Hematopoietic multipotent progenitor cell treated with erythropoietin and hydrocortisone succinate and interleukin-3 and kit ligand, for 15 days (in vitro differentiated cells): ENCODE measurements around the gene AGBL1.

Source experiments
- DNase-seq: peaks from one replicate; pipeline ENCODE4 v3.0.0-alpha.2; 2015; ENCODE audit warnings: low spot score

AGBL1 gene

DNA sequence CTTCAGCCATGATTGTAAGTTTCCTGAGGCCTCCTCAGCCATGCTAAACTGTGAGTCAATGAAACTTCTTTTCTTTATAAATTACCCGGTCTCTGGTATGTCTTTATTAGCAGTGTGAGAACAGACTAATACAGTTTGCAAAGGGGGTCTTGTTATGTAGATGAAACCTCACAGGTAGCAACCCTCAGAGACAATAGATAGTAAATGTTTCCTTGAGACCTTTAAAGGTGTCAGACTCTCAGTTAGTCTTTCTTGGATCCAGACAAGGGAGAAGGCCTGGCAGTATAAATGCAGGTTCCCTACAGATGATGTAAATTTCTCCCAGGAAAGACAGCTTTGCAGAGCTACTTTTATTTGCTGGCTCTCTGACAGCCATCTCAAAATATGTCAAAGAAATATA, 510.8 kb downstream of the AGBL1 start:
- no peak for DNase-seq

DNA sequence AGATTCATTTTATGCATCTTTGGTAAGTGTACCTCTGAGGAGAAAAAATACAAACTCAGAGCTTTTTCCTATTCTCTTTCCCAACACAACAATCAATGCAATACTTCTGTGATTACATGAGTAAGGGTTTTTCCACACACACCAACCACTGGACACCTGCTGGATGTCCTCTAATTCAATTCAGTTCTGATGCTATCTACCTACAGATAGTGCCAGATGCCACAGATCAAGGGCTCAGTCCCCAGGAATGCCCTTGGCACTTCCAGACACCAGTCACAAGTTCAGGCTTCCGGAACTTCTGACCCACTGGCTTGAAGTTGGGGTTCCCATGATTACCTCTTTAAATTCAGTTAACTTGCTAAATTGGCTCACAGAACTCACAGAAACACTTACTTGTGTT, 511.5 kb downstream of the AGBL1 start:
- no peak for DNase-seq

DNA sequence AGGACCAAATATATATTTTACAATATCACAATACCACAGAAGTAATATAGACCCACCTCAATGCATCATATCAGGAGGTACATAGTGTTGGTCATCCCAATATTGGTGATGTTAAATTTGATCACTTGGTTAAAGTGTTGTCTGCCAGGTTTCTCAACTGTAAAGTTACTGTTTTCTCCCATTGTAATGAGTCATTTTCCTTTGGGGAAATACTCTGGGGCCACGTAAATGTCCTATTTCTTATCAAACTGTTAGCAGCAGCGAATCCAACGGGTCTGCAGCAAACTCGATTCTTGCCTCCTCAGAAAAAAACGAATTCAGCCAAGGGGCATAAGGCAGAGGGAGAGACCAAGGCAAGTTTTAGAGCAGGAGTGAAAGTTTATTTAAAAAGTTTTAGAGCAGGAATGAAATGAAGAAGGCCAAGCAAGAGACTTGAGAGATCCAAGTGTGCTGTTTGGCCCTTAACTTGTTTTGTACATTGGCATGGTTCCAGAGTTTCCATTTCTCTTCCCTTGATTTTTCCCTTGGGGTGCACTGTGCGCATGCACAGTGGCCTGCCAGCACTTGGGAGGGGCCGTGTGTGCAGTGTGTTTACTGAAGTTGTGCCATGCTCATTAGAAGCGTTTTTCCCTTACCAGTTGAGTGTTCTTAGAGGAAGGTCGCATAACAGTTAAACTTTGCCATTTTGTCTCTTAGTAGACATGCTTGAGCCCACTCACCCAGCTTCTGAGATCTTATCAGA, 512.5 kb downstream of the AGBL1 start:
- DNase-seq = no peak

DNA sequence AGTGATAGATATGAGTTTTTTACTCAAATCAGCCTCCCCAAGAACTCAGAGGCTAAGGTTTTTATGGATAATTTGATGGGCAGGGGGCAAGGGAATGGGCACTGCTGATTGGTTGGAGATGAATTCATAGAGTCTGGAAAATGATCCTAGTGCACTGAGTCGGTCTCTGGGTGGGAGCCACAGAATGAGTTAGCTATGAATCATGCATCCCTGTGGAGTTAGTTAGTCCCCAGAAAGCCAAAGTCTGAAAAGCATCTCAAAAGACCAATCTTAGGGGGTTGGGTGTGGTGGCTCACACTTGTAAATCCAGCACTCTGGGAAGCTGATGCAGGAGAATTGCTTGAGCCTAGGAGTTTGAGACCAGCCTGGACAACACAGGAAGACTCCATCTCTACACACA, 516.1 kb downstream of the AGBL1 start:
- DNase-seq = no peak

DNA sequence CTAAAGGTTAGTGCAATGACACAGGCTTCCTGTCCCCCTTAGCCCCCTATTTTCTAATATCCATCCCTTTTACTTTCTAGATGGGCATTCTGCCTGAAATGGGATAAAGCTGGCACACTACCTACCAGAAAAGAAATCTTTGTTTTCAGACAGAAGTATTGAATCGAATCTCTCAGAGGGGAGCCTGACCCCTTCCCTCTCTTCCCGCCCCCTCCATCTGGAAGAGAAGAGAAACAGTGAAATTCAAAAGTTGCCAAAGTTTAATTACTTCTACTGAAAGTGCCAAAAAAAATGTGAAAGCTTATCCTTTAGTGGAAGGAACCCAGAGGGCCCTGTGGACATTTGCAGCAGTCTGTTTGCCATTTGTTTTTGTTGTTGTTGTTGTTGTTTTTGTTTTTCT, 523.8 kb downstream of the AGBL1 start:
- DNase-seq = no peak

DNA sequence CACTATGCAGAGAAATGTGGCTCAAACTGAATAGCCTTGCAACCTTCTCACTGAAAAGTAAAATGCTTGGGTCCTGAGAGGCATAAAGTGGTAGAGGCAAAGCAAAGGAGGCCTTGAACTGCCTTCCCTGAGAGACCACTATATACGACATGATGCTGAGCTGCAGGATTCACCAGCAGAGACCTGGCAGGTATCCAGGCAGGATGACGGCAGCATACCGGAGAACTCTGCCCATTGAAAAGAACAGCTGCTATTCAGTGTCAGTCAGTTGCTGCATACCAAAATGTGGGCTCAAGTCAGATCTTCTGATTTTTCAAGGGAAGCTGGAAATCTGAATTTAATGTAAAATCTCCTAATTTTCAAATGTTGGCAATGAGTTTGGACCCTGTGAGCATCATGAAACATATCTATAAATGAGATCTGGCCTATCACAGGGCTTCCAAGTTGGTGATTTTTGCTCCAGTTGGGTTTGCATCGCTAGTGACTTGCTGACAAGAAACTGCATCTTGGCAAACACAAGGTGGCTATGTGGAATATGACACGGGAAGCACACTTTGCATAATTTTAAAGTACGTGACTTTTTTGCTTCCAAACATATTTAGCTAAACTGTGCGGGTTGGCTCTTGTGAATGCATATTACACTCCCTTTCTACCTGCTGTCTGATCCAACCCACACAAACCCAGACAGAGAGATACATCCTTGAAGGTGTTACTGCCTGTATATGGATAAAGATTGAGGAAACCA, 529.0 kb downstream of the AGBL1 start:
- DNase-seq = no peak

DNA sequence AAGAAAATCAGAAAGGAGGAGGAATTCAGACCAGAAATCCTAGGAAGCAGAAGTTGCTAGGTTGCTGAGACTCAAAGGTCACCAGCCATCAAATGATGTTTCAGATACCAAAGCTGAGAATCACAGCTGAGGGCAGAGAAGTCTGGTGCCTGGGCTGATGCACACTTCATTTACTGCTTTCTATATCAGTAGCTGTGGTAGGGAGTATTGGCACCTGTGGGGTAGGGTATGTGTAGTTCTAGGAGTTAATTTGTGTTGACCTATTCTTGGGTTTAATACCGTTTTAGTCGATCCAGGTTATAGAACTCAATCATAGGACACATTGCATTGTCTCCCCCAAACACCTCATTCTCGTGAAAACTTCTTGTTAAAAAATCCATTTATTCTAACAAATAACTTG, 529.6 kb downstream of the AGBL1 start:
- DNase-seq = no peak

DNA sequence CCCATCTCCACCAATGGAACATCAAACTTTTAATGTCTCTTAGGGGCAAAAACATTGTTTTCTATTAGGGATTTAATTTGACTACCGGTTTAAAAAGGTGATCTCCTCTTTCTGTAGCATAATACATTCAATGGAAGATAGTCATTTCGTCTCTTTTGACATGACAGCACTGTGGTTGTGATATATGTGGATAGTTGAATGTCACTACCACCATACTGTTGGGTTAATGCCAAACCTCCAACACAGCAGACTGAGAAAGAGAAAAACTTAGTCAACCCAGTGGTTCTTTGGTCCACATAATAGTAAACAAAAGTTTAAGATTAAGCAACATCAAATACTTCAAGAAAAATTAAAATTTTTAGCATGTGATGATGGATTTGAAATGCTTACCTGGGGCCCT, 530.4 kb downstream of the AGBL1 start:
- no peak for DNase-seq

DNA sequence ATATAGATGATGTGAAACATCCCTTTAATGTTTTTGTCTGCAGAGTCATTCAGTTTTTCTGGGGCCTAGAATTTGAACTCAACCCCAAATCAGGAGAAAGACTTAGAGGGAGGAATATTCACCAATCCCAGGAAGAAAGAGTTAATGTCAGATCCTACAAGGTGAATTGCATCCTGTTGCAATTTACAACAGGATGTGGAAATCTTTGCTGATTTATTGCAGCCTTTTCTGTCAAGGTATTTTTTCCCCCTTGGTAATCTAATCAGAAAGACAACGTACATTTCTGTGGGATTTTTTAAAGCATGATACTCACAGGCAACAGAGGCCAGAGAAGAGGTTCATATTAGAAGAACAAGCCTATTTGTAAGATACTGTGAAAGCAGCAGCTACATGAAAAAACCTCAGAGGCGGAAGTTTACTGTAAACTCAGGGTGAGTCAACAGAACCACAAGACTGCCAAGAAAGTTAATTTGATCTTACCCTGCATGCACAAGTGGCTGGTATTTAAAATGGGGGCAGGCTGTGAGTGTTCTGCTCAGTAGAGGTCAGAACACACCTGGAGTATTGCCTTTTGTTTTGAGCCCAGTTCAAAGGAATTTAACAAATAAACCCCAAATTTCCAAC, 531.9 kb downstream of the AGBL1 start:
- no peak for DNase-seq

DNA sequence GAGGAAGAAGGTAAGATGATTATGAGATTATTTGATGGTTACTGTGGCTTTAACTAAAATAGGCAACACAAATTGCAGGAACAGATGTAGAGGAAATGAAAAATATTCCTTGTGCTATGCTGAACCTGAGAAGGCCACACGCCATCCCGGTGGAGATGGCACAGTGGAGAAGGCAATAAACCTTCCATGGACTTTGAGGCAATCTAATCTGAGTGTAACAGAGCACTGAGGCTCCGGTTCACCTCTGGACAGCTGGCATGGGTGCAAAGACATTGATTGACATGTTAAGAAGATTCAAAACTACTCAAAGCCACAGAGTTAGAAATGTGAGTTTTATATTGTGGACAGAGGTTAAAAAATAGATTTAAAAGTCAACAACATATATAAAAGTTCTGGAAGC, 535.7 kb downstream of the AGBL1 start:
- DNase-seq = no peak

DNA sequence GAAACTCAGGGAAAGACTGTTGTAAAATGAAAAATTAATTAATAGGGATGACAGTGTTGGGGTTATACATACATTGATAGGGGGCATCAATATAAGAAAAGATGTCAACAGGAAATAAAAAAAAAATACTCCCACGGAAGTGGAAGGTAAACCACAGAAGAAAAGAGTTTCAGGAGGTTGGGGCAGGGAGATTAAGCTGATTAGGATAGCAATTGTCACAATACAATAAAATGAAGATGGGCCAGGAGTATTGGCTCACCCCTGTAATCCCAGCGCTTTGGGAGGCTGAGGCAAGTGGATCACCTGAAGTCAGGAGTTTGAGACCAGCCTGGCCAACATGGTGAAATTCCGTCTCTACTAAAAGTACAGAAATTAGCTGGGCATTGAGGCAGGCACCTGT, 536.1 kb downstream of the AGBL1 start:
- DNase-seq = no peak

DNA sequence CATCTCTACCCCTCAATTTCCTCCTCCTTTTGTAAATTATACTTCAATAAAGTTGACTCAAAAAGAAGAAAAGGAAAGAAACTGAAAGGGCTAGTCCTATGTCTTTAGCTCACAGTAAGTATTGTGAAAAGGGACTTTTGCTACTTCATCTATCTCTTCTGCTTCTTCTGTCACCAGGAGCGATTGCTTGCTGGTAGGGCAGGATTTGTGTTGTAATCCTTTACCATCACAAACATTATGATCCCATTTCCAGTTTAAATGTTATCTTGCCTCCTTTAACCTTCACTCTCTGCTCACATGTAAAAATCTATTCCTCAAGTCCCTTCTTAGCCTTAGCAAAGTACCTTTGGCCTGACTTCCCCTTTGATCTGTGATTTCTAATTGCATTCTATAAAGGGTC, 537.1 kb downstream of the AGBL1 start:
- DNase-seq = no peak

DNA sequence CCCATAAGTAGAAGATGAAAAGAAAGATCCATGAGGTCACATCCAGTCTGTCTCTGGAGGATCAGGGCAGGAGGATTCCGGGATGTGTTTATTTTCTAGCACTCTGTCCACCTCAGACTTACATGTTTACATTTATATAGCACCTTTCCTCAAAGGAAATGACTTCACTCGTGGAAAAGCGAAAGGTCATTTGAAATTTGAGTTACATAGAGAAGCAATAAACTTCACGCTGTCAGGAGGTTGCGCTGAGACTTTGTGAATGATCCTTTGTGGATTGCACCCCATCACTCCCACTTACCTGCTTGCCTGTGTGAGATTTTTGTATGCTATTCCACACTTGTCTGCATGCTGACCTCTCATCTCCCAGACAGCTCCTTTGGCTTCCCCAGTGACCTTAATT, 540.5 kb downstream of the AGBL1 start:
- DNase-seq = no peak

DNA sequence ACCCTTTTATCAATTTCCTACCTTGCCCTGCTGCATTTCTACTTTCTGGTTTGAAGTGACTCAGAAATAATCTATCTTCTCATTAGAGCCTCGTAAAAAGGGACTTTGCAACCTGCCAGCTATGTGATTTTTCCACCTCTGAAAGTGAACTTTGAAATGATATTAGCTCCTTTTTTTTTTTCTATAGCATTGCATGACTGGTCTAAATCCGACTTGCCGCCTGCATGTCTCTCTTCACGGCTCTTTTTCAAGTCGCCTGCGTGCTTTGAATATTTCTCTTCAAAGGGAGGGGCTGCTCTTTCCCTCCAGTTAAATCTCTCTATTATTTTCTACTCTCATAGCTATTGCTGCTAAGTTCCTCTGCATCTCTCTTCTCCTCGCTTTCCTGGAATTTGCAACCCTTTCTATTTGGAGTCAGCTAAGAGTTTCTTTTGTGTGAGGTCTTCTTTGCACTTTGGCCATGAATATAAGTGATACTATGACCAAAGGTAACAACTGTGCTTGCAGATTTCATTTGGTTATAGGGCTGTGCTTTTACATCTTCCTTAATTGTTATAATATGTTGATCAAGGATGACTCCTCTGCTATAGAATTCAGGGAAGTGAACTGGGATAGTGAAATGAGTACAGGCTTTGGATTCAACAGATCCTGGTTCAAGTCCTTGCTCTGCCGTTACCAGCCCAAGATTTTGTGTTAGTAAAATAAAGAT, 541.1 kb downstream of the AGBL1 start:
- DNase-seq = no peak

DNA sequence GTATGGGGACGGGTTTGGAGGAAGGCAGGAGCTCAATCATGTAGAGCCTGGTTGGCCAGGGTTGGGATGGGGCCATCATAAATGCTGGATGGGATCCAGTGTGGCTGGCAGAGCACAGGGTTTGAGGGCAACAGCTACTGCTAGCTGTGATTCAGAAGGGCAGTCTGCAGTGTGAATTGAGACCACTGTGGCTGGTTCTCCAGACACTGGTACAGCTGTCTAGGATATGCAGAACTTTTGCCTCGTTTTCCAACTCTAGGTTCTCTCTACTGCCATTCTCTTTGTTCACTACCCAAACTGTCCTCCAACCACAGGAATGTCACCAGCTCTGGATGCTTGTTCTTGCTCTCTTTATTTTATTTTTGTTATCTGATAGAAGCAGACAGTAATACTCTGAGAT, 543.6 kb downstream of the AGBL1 start:
- no peak for DNase-seq

DNA sequence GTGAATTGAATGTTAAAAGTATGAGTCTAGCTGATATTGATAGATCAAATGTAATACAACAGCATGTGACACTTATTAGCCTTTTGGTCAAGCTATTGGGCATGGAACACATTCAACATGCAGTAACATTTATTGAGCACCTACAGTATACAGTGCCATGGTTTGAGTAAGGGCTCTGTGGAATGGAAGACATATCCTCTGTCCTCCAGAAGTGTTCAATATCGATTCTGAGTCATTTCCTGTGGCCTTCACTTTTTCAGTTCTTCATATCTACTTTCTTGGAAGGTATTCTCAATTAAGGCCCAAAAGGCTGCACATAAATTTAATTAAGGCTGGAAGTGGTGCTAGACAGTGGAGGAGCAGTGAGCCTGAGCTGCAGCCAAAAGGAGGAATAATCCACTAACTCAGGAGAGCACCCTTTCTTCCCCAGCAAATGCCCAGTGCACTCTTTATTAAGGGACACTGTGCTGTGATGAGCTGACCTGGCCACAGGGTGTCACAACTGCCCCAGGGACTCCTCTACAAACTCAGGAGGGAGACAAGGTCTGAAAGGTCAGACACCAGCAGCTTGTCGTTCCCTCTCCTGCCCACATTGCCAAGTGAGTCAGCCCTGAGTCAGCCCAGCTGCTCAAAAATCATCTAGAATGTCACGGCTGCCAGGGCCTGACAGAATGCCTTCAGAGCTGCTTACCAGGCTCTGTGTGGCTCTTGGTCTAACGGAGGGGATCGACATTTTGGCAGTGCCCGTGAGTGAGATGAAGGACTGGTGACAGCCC, 544.8 kb downstream of the AGBL1 start:
- no peak for DNase-seq

DNA sequence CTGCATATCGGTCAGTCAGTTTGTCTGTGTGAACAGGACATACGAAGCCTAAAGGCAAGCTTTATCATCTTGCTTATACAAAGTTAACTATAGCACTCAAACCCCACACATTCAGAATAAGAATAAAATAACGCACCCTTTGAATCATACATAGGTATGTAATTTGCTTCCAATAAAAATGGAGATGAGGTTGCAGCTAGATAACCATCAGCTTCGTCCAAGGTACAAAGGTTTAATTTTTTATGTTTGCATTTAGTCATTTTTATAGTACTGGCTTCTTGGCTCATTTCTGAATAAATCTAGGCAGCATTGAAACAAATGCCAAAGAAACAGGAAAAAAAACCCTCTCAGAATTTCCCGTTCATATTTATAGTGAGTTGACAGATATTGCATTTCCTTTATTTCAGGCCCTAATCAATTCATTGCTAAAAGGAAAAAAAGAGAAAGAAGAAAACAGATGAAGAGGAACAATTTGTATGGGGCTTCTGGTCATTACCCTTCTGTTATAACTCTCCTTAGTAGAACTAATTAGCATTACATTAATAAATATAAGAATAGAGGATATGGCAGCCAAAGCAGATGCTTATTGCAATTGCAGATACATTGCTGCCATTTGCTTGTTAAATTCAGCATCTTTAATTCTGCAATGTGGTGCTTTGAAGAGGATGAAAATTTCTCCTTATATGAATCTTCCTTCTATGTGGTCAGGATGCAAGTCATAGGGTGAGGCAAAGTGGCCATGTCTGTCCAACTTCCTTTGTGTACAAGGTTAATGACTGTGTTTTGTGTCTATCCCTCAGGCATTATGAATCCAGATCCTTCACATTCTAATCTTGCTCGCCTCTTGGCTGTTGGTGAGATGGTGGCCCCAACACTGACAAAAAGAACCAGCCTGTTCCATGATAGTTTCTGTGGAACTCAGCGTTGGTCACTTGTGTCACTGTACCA, 550.0 kb downstream of the AGBL1 start:
- DNase-seq = no peak

DNA sequence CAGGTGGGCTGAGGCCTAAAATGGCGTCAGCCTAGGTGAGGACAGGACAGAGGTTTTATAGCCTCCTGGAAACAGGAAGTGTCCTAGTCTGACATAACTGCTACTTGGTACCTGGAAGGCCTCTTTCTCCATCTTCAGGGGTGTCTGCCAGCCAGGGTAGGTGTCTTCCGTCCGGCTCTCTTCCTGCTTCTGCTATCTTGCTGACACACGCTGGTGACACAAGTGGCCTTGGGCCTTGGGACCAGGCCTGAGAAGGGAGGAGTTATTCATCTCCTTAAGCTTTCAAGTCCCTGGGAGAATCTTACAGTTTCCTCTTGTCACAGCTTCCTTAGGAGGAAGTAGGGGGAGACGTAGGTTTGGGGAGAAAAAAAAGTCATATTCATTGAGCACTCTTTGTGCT, 551.3 kb downstream of the AGBL1 start:
- DNase-seq = no peak

DNA sequence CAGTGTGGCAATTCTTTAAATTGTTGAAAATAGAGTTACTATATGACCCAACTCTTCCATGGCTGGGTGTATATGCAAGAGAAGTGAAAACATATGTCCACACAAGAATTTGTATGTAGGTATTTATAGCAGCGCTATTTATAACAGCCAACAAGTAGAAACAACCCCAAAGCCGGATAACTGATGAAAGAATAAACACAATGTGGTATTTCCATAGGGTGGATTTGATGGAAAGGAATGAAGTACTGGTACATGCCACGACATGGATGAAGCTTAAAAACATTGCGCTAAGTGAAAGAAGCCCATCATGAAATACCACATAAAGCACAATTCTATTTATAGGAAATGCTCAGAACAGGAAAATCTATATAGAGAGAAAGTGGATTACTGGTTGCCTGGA, 554.5 kb downstream of the AGBL1 start:
- DNase-seq = no peak

DNA sequence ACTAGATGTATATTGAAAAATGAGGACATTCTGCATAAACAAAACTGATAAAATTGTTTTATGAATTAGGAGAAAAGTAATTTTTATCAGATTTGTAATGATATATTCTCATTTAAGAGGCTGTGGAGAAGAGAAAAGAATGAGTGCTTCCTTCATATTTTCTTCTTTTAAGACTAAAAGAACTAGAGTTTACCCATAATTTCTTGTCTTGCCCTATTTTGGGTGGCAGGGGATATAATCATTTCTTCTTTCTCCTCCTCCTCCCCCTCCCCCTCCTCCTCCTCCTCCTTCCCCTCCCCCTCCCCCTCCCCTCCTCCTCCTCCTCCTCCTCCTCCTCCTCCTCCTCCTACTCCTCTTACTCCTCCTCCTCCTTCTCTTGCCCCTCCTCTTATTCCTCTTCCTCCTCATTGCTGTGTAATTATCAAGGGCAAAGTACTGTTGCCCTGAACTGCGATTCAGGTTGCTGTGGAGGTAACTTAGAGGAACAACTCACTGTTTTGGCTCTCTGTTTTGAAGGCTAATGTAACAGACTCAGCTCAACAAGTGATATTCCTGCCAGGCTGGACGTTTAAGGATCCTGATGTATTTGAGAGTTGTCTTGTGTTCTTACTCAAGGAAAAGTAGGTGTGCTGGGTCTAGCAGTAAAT, 555.4 kb downstream of the AGBL1 start:
- DNase-seq = no peak
